HG03025 (cell line): ENCODE data around the gene TMEM233.
"Not testable (repeated sequence)": the region's sequence is repeated elsewhere in the genome, so short reads cannot be mapped to it uniquely, and the experiment has no call there.

Experiments
- ATAC-seq: cut with Tn5 transposase; IDR thresholded peaks from one replicate; pipeline ENCODE4 v1.9.1; 2021; ENCODE audit warnings: mild to moderate bottlenecking, moderate library complexity; ENCODE audit not compliant: unreplicated experiment, low FRiP score

The TMEM233 gene

GRCh38 chr12:119652665-119653064 lies 59.1 kb downstream of the TMEM233 start:
- no peak for ATAC-seq

GRCh38 chr12:119657001-119657400 lies 63.4 kb downstream of the TMEM233 start:
- not testable (repeated sequence) for ATAC-seq

- not testable (repeated sequence) for ATAC-seq
Observed at GRCh38 chr12:119658166-119658565, 64.6 kb downstream of the TMEM233 start.

- no peak for ATAC-seq
Observed at GRCh38 chr12:119659289-119659897, 65.8 kb downstream of the TMEM233 start.

- ATAC-seq = no peak
Observed at GRCh38 chr12:119660076-119660475, 66.5 kb downstream of the TMEM233 start.

GRCh38 chr12:119661882-119662281 lies 68.3 kb downstream of the TMEM233 start:
- no peak for ATAC-seq

GRCh38 chr12:119664642-119665041 lies 71.1 kb downstream of the TMEM233 start:
- ATAC-seq = no peak

GRCh38 chr12:119665164-119665929 lies 71.8 kb downstream of the TMEM233 start:
- ATAC-seq = no peak

- ATAC-seq = no peak
Observed at GRCh38 chr12:119666226-119666795, 72.7 kb downstream of the TMEM233 start.

GRCh38 chr12:119666900-119667576 lies 73.5 kb downstream of the TMEM233 start:
- peak; percentile 23 for ATAC-seq

- ATAC-seq = peak; percentile 94
Observed at GRCh38 chr12:119667577-119668323, 74.2 kb downstream of the TMEM233 start, which contains the start of gene PRKAB1. TSS of gene PRKAB1 (plus strand) at chr12:119668133. CDS start at chr12:119668245, 112 bp downstream.

- ATAC-seq = peak; percentile 5
Observed at GRCh38 chr12:119668324-119668841, 74.8 kb downstream of the TMEM233 start.

- no peak for ATAC-seq
Observed at GRCh38 chr12:119669744-119670472, 76.3 kb downstream of the TMEM233 start.

GRCh38 chr12:119671070-119671469 lies 77.5 kb downstream of the TMEM233 start:
- no peak for ATAC-seq

- no peak for ATAC-seq
Observed at GRCh38 chr12:119672194-119672593, 78.6 kb downstream of the TMEM233 start.

- no peak for ATAC-seq
Observed at GRCh38 chr12:119673634-119674033, 80.1 kb downstream of the TMEM233 start.

- ATAC-seq = no peak
Observed at GRCh38 chr12:119674560-119674959, 81.0 kb downstream of the TMEM233 start.

GRCh38 chr12:119676022-119676421 lies 82.4 kb downstream of the TMEM233 start:
- no peak for ATAC-seq

- no peak for ATAC-seq
Observed at GRCh38 chr12:119676573-119676972, 83.0 kb downstream of the TMEM233 start.
